NCI-H2227 treated with DMSO at 0.1 percent for 48 hours (cell line): ENCODE data around the gene GOLGA6A.
"Not testable (repeated sequence)": the region's sequence is repeated elsewhere in the genome, so short reads cannot be mapped to it uniquely, and the experiment has no call there.

Source experiments
- DNase-seq: peaks from one replicate; lab custom pipeline; 2025; lab: John Stamatoyannopoulos, UW

Gene GOLGA6A

DNA sequence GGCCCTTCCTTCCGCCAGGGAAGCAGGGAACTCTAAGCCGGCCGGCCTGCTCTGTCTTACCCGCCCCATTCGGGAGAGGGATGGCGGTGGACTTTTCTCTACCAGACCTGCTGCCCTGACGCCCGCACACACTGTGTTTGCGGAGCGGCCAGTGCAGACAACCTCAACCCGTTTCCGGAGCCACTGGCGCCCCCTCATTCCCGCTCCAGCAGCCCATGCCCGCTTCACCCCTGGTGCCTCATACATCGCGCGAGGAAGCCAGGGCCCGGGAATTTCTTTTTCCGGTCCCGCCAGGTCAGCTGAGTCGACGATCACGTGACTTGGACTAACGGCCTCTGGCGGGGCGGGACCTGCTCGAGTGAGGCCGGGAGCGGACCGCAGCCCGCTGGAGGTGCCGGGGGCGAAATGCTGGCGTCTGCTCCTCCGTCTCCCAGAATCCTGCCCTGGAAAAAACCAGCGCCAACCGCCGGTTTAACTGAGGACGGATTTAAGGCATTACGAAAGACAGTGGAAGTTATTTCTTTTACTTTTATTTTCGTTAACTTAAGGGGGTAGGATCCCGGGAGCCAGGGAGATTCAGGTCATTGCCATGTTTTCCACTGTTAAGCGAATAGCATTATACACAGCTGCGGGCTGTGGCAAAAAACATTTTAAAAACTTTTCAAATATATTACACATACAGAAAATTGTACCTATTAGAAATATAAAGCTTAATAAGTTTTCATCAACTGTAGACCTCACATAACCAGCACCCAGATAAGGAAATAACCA lies 17.8 kb upstream of the GOLGA6A start:
- not testable (repeated sequence) for DNase-seq

DNA sequence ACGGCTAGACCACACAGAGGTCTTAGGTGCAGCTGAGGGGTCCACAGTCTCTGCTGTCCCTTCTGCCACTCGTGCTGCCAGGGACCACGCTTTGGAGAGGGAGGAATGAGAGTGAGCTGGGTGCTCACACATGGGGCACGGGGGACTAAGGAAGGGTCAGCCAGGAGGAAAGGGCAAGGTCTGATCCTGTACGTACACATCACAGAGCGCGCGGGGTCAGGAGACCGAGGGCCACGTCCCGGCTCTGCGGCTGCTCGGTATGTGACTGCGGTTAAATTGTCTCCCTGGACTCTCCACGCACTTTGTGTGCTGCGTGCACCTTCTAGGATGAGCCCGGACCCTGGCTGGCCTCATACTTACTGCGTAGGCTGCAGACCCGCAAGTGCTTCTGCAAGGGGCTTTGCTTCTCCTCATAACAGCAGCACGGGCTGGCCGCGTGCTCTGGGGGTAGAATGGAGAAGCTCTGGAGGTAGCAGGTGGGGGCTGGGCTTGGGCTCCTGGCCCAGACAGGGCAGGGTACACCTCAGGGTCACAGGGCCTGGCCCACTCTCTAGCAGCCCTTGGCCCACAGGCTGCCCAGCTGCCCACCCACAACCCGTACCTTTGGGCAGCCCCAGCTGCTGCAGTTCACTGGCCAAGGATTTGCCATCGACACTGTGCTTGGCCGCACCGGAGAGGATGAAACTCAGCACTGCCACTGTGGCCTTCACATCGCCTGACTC lies 14.6 kb upstream of the GOLGA6A start:
- not testable (repeated sequence) for DNase-seq

DNA sequence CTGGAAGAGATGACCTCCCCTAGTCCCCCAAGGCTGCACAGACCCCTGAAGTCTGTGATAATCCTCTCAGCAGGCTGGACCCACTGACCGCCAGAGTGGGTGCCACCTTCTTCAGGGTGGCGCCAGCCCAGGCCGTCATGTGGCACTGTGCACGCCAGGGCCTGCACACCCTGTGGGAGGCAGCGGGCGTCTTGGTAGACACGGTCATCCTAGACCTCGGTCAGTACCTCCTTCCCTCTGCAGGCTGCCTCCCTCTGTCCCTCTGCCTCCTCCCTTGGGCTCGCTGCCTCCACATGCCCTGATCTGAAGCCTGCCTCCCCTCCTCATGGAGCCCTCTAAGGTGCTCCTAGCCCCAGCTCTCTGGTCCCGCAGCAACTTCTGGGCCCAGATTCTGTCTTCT lies 13.3 kb upstream of the GOLGA6A start:
- DNase-seq: not testable (repeated sequence)

DNA sequence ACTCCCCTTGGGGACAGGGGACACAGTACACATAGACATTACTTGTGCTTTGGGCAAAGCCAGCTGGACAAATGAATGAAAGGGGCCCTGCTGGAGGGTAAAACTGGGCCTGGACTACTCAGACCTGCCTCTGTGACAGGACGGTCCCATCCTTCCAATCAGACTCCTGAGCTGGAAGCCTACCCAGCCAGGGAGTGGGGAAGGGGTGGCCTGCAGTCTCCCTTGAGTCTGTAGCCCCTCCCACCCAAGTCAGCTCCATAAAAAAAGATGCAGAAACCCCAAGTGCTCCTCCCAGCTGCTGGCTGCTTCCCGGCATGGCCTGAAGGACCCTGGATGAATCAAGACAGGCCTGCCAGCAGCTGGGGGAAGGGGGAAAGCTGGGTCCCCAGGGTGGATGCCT lies 12.2 kb upstream of the GOLGA6A start:
- not testable (repeated sequence) for DNase-seq

DNA sequence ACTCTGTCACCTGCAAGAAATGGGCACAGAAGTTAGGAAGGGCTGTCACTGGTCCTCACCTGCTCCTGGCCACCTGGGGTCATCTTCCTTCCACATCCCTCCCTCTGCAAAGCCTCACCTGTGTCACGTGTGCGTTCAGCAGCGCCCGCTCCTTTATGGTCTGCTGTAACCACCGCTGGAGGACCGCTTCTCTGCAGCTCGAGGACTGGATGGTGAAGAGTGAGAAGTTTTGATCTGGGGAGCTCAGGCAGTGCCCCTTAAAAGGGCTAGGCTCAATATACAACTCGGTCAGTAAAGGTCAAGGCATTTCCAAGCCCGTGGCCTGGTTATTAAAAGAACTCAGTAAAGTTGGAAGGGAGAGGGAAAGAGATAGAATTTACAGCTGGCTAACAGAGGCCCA lies 6.6 kb downstream of the GOLGA6A start:
- not testable (repeated sequence) for DNase-seq

DNA sequence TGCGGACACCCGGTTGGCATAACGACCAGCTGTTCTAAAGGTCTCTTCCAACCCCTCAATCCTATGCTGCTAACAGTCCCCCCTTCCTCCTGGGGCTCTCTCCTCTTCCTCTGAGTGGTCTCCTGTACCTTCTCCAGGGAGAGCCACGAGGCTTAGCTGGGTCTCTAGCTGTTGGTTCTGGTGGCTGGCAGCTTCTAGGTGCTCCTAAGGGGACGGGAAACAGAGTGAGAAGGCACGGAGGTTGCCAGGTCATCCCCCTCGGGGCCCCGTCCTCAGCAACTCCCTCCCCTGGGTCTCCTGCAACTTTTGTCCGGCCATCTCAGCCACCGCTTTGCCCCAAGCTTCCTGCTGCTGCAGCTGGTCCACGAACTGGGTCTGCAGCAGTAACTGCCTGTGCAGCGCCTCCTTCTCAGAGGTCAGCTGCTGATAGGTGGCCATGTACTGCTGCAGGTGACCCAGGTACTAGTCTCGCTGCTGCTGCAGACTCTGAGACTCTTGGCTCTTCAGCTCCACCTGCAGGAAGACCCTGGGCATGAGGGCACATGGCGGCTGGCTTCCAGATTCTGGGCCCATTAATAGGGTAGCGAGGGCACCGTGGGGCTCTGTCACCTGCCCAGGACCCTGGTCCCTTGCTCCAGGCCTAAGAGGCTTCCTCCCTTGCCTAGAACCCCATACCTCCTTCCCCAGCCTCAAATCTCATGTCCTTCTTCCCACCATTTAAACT lies 9.6 kb downstream of the GOLGA6A start:
- DNase-seq: not testable (repeated sequence)

DNA sequence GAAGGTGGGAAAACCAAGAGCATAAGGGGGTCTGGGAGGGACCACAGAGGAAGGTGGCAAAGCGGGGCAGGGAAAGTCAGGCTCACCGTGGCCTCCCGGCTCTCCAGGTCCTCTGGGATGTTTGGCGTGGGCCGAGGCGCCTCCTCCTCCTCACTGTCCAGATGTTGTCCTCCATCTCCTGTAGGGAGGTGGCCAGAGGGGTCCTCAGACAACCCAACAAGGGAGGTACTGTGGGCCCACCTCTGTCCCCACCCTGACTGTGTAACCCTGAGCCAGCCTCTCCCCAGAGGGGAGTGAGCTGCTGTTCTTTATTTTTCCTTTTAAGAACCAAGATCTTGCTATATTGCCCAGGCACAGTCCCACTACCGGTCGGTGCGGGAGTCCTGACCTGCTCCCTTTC lies 10.2 kb downstream of the GOLGA6A start:
- DNase-seq: not testable (repeated sequence)

DNA sequence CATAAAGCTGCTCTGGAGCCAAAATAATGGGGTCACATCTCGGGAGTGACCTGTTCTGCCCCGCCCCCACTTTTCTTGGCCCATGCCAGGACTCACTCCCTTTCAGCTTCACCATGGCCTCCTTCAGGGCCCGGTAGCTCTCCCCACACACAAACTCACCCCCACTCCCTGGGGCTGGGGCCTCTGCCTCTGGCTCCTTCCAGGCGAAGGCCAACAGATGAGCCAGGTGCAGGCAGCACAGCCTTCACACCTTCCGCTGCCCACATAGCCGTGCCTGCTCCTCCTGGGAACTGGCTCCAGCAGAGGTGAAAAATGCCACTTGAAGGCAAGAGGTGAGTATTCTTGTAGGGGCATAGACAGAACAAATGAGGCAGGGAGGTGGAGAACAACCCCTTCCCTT lies 10.7 kb downstream of the GOLGA6A start:
- DNase-seq: not testable (repeated sequence)

DNA sequence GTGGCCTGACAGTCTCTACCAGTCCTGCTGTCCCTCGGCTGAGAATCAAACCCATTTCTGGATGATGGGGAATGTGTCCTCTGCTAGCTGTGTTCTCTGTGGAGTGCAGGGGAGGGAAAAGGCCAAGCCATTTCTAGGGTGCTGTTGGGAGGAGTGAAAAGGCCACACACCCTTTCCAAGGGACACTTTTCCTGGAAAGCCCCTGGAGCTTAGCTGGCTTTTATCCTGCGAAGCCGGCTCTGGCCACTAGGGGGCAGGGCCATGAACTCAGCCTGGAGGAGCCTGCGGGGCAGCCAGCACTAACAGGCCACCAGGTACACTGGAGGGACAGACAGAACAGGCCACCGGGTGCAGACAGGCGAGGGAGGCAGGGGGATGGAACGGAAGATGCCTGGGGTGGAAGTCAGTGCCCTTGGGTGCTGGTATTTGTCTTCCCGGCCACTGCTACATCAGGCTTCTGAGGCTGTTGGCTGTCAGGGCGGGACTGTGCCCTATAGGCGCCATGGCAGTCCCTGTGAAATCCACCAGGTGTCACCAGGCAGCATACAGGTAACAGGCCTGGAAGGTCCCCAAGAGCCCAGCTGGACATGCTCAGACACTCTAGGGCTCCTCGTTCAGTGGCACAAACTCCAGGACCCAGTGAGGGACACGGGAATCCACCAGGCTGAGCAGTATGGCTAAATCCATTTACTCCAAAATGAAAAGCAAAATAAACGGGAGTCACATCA lies 16.5 kb downstream of the GOLGA6A start:
- not testable (repeated sequence) for DNase-seq

DNA sequence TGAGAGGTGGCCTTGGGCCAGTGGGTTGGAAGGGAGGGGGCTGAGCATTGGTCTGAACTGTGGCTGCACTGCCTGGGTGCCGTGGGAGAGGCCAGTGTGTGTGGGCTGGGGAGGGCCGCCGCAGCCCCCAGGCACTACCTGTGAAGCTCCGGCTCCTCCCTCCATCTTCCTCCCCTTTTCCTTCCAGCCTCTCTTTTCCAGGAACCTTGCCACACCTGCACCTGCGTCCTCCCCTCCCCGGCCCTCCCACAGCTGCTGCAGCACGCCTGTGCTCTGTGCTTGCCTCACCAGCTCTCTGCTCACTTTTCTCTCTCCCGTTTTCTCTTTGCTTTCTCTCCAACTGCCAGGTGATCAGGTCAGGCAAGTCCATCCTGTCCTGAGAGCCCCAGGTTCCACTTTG lies 17.5 kb downstream of the GOLGA6A start:
- not testable (repeated sequence) for DNase-seq

DNA sequence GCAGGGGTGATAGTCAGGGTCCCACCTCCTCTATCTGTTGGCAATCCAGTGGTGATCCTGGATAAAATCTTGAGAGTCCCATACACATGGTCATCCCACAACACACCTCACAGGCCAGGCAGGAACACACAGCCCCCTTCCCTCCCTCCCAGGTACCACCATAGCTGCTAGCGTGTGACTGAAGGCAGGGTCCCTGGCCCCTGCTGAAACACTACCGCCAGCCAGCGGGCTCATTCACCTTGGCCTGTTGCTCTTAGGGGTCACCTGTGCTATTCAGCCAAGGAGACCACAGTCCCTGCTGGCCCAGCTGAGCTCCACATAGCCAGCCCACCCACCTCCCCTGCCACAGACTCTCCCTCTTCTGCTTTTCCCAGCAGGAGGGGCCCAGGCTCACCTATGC lies 18.2 kb downstream of the GOLGA6A start:
- DNase-seq: not testable (repeated sequence)

DNA sequence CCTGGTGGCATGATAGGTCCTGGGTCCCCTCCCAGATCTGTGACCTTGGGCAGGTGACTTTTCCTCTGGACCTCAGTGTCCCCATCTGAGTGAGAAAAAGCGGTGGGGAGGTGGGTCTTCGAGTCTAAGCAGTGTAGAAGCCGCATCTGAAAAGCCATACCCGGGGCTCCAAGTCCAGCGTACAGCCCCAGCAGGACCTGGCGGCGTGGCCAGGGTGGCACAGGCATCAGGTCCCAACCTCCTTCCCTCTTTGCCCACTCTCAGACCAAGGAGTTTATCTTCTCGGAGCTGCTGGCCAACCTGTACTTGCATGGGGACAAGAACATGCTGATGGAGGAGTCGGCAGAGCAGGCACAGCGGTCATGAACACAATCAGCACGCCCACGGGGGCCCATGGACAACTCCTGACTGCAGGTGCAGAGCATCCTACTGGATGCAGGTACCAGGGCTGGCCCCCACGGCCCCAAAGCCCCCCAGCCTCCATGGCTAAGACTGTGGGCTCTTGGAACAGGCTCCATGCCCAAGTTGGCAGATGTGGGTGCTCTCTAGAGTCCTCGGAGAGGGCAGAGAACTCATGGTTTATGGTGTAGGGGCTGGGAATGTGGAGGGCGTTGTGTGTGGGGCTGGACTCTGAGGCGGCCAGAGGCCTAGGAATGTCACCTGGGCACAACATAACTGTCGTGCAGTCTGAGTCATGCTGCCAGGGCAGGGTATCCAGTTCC lies 18.8 kb downstream of the GOLGA6A start:
- DNase-seq: not testable (repeated sequence)

DNA sequence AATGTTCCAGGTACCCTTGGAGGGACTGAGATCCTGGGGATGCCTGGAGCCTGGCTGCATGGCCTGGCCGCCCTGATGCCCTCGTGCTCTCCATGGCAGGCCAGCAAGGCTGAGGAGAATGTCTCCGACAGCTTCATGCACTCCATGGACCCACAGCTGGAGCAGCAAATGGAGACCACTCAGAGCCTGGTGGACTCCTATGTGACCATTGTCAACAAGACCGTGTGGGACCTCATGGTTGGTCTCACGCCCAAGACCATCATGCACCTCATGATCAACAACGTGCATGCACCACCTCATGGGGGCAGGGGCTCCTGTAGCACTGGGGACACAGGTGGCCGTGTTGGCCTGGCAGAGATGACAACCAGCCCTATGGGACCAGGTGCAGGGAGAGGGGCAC lies 19.7 kb downstream of the GOLGA6A start:
- DNase-seq: no peak

DNA sequence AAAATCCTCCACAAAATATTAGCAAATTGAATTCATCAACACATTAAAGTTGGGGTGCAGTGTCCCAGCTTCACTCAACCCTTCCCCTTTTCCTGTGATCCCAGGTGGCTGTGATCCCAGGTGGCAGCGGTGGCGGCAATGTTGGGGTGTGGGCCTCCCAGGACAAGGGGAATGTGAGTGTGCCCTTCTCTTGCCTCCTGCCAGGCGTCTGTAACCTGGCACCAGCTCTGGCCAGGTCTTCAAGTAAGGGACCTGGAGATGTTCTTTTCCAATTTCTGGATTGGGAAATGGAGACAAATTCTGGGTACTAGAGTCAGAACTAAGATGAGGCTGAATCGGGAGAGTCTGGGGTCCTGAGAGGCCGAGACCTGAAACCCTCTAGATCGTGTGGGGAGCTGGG lies 20.1 kb downstream of the GOLGA6A start:
- no peak for DNase-seq

DNA sequence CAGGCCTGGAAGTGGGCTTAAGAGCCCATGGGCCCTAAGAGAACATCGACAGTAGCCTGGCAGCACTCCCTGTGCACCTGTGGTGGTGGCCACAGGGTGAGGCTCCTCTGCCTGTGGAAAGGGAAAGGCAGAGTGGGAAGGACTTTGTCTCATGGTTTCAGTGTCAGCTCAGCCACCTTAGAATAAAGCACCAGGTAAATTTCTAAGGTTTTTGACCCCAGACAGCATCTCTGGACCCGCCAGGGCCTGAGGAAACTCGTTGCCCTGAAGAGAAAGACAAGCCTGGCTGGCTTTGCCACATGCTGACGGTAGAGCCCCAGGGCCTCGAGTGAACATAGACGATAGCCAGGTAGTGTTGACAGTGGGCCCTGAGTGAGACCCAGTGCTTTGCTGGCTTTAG lies 22.1 kb downstream of the GOLGA6A start:
- no peak for DNase-seq

DNA sequence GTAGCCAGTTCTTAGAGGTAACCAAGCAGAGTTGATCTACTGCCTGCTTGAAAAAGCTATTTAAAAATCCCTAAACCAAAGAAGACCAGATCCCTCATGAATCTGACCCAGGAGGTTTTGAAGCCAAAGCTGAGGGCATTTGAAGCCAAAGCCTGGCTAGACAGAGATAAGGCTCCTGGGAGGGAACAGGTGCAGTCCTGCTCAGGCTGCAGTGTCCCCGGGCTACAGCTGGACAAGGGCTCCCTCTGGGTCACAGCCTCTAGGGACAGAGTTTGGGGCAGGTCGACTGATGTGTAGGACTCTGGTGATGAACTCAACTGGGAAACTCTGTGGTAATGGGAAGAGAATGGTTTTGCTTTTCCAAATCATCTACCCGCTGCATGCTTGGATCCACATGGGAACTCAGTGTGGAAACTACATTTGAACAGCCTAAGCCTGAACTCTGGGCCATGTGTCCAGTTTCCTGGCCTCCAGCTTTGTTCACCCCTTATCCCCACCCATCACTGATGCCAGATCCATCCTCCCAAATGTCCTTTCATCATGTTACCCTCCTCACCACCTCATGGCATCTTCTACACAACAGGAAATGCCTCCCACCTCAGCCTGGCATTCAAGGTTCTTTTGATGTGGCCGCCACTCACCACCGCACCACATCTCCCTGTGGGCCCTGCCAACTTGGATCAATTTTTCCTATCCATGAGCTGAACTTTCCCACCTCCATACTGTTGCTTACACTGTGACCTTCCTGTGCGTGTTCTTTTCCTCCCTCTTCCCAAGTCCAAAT lies 23.1 kb downstream of the GOLGA6A start:
- not testable (repeated sequence) for DNase-seq

DNA sequence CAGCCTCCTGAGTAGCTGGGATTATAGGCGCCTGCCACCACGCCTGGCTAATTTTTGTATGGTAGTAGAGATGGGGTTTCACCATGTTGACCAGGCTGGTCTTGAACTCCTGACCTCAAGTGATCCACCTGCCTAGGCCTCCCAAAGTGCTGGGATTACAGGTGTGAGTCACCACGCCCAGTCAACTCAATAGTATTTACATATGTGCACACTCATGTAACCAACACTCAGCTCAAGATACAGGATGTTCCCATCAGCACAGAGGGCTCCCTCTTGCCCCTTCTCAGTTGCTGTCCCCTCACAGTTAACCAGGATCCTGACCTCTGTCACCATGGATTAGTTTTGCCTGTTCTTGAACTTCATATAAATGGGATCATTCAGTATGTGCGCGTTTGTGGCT lies 26.0 kb downstream of the GOLGA6A start:
- not testable (repeated sequence) for DNase-seq

DNA sequence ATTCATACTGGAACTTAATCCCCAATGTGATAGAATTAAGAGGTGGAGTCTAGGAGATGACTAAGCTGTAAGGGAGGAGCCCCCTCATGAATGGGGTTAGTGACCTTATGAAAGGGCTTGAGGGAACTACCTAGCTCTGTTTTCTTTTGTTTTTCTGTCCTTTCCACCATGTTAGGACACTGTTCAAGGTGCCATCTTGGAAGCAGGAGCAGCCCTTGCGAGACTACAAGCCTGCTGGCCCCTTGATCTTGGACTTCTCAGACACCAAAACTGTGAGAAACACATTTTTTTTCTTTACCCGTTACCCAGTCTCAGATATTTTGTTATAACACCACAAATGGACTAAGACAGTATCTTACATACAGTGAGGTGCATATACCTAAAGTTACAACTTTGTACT lies 26.5 kb downstream of the GOLGA6A start:
- no peak for DNase-seq

DNA sequence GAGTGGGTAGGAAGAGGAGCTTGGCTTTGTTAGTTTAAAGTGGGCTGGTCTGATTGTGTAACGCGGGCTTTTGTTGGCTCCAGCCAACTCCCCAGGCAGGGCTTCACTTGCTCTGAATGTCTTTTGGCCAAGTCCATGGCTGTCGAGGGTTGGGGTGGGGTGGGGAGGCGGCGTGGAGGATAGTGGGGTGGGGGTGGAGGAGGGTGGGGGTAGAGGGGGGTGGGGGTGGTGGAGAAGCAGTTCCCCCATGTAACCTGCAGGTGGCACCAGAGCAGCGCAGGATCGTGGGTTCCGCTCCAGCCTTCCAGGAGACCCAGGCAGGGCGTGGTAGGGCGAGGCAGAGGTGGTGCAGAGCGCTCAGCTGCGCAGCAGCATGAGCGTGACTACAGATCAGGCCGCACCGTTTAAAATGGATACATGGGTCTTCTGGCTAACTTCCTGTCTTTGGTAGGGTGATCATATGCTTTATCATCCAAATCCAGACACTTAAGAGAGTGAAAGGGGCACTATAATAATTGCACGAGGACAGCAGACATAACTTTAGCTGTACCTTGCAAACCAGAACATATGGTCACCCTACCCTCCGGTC lies 28.3 kb downstream of the GOLGA6A start:
- DNase-seq: peak; percentile 42

DNA sequence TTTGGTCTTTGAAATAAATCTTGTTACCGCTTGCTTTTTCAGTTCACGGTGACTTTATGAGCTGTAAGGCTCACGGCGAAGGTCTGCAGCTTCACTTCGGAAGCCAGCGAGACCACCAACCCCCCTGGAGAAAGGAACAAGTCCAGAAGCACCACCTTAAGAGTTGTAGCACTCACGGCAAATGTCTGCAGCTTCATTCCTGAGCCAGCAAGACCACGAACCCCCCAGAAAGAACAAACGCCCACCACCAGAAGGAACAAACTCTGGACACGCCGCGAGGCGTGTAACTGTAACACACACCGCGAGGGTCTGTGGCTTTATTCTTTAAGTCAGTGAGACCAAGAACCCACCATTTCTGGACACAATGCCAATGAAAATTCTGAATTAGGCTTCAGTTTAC lies 28.8 kb downstream of the GOLGA6A start:
- no peak for DNase-seq
